Forelimb muscle (tissue), 1 donor: ENCODE data around the gene STAM. TPM values are rescaled to one million over a fixed set of nuclear protein-coding genes. Genes with fewer than 3 reads are reported as not detected.
"Not testable (repeated sequence)": the region's sequence is repeated elsewhere in the genome, so short reads cannot be mapped to it uniquely, and the experiment has no call there.

Source experiments
- DNase-seq: peaks from one replicate; pipeline ENCODE4 v3.0.0-alpha.2; 2013; ENCODE audit warnings: low read depth
- polyA plus RNA-seq: library from polyadenylated mRNA; unstranded; fragments of 120-200 nt; gene quantifications from one replicate; pipeline ENCODE4 v1.2.1, GENCODE V29; 2013; ENCODE audit not compliant: insufficient read length

The STAM gene
- polyA plus RNA-seq, 1 donor, result 20.8 TPM

DNA sequence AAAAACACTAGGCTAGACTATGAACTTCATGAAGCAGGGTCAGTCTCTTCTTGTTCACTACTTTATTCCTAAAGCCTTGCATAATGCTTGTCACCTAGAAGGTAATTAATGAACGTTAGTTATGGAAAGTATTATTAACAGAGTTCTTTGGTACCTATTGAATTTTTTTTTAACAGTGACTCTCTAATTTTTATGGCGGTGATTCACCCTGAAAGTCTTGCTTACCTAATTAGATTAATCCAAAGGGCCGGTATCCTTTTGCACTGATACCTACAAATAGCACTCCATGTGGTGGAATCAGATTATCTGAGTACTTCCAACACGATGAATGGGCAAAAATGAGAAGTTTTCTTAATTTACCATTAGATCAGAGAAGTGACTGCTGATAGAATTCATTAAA is 31.7 kb downstream of the STAM start:
- DNase-seq, result no peak

DNA sequence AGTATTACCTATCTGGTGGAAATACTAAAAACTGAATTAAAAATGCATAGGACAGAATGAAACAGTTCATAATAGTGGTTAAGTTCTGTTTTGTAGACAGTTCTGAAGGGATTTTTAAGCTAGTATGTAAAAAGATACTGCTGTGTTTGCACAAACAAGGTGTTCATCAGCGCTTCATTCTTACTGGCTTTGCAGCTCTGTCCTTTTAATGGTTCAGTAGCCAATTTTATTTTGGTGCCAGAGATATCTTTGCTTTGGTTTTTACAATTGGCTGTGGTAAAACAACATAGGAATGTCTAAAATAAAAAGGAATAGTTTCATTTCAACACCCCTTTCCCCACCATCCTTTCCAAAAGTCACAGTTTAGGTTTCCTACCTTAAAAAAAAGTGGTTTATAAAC is 33.0 kb downstream of the STAM start:
- DNase-seq, result no peak

DNA sequence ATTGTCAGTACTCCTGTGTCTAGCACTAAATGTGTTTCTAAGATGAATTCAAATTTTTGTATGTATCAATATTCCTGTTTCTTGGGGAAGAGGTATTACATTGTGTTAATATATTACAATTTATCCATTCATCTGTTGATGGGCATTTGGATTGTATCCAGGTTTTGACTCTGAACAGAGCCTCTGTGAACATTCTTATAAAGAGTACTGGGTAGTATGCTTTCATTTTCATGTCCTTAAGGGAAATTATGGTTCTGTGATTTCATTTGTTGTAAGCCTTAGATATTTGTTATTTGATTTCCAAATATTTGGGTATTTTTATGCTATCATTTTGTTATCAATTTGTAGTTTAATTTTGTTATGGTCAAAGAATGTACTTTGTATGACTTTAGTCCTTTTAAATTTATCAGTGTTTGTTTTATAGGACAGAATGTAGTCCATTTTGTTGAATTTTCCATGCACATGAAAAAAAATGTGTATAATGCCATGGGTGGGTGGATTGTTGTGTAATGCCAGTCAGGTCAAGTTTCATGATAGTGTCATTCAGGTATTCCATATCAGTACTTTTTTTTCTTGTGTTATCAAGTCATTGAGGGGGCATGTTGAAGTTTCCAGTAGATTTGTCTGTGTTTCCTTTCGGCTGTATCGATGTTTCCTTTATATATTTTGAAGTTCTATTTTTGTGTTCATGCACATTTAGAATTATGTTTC is 38.4 kb downstream of the STAM start:
- no peak for DNase-seq

DNA sequence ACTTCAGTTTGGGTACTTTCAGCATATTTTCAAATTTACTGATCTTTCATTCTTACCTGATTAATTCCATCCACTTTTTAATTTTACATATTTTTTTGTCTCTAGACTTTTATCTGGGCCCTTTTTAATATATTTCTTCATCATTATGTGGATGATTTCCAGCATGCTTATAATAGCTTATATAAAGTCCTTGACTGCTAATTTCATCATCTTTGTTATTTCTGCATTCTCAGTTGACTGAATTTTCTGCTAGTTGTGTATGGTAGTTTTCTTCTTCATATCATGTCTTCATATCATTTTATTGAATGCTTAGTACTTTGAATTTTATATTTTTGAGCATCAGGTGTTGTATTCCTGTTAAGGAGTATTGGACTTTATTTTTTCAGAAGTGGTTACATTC is 39.6 kb downstream of the STAM start:
- DNase-seq, result no peak

DNA sequence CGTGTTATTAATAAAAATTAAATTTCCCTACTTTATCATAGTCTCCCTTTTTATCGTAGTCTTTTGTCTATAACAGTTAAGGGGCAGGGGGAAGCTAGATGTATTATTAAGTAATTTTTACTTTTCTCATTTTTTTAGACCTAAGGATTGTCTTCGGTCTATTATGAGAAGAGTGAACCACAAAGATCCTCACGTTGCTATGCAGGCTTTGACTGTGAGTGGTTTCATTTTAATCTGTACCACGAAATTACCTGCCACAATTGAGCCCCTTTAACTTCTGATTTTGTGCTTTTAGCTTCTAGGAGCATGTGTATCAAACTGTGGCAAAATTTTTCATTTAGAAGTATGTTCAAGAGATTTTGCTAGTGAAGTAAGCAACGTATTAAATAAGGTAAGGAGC is 40.6 kb downstream of the STAM start:
- DNase-seq, result no peak

DNA sequence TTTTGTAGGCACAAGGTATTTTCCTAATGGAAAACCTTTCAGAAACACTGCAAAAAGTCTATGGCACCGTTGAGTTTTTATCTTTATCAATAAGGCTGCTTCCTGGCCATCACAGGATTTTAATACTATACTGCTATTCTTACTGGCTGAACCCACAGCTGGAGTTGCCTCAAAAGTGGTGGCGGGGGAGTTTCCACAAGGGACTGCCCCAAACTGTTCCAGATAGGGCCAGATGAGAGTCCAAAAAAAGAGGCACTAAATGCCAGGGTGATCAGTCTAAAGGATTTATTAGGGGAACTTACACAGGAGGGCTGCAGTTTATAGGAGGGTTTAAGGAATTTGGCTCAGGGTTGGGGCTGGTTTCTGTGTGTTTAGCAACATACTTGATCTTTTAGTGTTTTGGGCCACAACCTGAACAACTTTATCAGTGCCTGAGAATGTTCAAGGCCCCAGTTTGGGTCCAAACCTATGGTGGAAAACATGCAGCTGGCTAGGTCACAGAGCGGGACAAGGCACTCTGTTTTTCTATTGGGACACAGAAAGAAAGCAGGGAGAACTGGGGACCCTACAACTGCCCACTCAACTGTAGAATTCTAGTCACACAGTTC is 41.4 kb downstream of the STAM start:
- DNase-seq, result no peak

DNA sequence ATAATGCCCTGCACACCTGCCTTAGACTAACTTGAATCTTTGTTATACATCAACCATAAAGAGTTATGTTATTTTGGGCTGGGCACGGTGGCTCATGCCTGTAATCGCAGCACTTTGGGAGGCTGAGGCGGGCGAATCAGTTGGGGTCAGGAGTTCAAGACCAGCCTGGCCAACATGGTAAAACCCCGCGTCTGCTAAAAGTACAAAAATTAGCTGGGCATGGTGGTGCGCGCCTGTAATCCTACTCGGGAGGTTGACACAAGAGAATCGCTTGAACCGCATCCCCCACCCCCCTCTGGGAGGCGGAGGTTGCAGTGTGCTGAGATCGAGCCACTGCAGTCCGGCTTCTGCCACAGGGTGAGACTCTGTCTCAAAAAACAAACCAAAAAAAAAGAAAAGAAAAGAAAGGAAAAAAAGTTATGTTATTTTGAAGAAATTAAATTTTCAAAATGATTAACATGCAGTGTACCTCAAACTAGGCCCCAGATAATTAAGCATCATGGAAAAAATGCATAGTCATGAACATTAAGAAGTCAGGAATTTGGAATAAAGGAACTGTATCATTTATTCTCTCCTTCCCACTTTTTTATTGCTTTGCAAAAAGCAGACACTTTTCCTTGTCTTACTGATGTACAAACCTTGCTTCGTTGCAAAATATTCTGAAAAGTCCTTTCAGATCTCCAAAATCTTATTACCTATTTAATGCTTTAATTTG is 43.3 kb downstream of the STAM start:
- no peak for DNase-seq

DNA sequence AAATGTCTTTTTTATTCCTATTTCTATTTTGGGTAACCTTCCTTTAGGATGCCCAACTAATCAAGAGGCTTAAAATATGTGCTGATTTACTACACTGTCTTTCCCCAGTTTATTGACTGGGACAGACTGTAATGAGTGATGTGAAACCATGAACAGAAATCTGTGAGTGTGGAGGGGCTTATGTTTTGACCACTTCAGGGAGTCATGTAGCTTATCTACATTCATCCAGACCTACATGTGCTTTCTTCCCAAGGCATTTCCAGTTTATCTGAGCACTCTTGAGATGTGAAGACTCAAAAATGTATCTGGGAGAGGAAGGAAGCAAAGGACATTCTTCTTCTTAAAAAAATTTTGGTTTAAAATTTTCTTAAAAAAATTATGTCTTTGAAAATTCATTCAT is 45.2 kb downstream of the STAM start:
- no peak for DNase-seq

DNA sequence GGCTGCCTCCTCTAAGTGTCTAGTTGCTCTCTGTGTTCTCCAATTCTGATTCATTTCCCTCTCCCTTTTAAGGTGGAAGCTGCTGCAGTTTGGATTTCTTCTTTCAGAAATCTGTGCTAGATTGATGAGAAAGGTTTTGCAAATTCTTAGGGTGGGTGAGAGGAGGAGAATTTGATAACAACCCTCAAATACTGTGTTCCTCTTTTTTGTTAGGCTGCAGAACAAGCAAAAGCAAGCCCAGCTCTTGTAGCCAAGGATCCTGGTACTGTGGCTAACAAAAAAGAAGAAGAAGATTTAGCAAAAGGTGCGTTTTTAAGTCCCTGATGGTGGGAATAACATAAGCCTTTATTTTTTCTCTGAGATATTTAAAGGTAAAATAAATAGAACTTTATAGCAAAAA is 49.1 kb downstream of the STAM start:
- DNase-seq, result no peak

DNA sequence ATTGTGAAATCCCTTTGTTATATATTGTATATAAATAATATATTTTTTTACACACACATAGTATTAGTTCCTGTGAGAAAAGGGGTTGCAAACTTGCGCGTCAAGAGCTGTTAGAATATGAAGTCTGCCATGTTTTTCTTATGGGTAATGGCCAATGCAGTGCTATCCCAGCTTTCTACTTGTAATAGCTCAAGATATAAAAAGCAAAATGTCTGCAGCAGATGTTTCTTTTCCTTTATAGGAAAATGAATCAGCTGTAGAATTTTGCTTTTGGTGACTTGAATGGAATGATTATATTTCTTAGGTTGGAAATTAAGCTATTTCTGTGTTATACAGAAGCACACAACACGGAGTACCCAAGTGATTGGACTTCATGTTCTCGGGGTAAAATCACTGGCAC is 54.7 kb downstream of the STAM start:
- DNase-seq, result no peak

DNA sequence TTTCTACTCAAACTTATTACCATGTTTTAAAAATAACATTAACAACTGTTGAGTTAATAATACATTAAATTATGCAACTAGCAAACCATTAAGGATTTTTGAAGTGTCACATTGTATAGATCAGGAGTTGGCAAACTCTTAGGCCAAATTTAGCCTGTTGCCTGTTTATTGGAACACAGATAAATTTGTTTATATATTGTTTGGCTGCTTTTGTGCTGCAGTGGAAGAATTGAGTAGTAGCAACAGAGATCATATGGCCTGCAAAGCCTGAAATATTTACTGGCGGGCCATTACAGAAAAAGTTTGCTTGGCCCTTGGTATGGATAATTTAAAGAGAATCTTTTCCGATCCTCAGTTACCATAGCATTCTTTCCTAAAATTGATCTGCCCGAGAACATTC is 57.4 kb downstream of the STAM start:
- no peak for DNase-seq

DNA sequence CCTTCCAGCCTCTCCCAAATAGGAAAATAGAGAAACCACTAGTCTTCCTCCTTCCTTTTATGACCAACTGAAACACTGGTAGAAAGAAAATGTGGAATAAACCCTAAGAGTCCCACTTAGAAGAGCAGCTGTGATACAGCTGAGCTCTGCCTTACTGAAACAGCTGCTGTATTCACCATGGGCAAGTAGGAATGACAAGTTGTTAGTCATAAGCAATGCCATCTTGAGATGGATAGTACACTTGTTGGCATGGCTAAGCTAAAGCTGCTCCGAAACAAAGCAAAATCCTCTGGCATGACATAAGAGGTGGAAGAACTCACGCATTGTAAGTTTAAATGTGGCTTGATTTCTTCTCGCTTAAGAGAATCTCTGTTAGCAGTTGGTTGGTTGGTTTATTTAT is 59.8 kb downstream of the STAM start:
- no peak for DNase-seq

DNA sequence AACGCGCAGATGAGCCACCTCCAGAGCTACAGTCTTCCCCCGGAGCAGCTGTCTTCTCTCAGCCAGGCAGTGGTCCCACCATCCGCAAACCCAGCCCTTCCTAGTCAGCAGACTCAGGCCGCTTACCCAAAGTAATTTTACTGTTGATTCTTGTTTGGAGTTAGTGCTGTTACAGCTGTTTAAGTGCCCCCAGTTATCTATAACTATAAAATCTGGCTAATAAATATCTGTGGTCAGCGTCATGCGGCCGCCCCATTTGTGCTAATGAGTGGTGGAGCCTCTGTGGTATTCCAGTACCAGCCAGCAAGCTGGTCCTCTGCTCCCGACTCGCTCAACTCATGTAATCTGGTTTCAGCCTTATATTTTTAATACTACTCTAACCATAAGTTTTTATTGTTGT is 64.9 kb downstream of the STAM start:
- no peak for DNase-seq

DNA sequence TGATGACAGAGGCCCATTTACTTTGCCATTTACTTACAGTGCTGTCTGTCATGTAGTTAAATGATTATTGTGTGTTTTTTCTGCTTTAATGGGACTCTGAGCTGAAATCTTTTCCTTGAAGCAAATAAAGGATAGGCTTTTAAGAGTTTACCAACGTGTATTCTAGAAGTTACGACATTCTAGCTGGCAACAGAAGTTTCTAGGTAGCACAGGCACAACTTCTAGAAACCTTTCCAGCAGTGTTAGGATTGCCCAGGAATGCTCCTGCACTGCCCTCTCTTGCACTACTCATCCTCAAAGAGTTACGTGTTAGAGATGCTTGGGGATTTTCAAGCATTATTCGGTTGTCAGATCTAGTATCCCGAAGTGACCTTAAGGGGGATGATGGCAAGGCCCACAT is 65.5 kb downstream of the STAM start:
- no peak for DNase-seq

DNA sequence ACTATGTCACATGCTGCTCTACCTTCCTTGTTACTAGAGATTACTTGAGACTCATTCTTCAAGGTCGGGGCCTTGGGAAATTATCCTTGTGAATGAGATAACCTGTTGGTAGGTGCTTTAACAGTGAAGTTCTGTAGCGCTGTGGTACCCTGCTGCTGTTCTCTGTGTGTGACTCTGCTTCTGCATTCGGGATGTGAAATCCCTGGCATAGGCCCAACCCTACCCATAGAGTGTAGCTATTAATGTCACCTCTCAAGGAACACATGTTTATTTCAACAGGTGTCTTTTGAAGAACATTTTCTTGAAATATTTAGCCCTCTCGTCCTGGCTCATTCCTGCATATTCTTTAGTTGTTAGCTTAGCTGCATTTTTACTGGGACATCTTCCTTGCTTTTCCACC is 66.2 kb downstream of the STAM start:
- DNase-seq, result no peak

DNA sequence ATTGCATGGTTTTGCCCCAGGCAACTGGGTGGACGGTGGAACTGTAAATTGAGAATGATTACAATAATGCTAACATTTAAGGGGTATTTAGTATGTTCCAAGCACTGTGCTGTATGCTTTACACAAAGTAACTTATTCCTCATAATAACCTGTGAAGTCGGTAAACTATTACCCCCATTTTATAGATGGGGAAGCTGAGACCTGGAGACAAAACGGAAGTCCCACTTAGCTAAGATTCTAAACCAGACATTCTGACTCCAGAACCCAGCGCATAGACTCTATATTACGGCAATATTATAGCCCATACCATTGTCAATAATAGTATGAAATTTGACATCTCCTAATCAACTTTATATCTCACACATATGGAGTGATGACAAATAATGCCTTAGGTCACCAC is 68.1 kb downstream of the STAM start:
- DNase-seq, result no peak

DNA sequence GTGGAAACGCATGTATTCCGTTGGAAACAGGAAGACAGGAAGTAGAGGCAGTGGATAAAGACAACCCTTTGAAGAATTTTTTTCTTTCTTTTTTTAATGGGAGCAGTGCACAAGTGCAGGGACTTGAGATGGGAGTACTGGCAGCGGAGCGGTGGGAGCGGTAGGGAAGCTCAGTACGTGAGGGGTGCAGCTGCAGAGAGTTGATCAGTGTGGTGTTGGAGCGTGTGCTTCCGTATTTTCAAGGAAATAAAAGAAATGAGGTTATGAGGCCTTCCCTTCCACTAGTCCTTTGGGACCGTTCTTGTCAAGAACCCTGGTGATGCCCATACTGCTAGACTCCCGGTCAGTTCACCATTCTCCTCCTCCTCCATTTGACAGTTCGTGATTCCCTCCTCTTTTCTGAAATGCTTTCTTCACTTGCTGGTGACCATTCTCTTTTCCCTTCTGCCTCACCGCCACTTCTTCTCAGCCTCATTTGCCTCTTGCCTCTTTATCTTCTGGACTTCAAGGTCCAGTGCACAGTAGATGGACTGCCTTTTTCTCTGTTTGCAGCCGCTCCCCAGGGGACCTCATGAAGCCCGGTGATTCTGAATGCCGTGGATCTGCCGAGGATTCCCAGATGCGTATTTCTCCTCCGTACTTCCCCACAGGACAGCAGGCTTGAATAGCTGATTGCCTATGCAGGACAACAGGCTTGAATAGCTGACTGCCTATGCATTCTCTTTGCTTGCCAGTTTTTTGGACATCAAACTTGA is 68.9 kb downstream of the STAM start:
- DNase-seq, result no peak

DNA sequence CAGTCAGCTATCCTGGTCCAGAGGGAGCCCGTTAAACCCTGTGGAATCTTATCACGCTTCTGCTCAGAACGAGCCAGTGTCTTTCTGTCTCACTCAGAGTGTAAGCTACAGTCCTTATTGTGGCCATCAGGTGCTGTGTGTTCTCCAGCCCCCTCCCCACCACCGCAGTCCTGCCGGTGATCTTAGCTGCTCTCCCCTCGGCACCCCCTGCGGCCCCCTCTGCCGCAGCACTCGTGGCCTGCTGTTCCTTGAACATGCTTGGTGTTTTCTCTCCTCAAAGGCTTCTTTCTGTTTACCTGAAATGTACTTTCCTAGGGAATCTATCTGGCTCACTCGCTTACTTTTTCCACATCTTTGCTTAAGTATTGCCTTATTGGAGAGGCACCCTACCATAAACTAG is 69.8 kb downstream of the STAM start:
- DNase-seq, result no peak

DNA sequence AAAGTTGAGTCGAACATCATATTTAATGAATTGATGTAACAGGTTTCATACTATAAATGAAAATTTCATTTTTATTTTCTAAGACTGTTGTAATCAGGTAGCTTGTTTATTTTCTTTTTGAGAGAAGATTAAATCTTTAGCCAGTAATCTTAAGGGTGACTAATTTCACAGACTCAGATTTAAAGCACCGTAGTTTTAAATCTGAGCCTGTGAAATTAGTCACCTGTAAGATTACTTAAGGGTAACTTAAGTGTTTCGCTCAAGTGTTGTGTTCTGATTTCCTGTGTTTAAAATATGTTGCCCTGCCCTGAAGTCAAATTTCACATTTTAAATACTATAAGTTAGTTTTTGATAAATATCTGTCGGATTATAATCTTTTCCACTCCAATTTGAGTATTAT is 72.2 kb downstream of the STAM start:
- DNase-seq, result no peak

DNA sequence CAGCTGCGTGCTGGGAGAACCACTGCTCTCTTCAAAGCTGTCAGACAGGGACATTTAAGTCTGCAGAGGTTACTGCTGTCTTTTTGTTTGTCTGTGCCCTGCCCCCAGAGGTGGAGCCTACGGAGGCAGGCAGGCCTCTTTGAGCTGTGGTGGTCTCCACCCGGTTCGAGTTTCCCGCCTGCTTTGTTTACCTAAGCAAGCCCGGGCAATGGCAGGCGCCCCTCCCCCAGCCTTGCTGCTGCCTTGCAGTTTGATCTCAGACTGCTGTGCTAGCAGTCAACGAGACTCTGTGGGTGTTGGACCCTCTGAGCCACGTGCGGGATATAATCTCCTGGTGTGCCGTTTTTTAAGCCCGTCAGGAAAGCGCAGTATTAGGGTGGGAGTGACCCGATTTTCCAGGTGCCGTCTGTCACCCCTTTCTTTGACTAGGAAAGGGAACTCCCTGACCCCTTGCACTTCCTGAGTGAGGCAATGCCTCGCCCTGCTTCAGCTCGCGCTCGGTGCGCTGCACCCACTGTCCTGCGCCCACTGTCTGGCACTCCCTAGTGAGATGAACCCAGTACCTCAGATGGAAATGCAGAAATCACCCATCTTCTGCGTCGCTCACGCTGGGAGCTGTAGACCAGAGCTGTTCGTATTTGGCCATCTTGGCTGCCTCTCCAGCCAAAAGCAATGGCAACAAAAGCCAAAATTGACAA is 78.5 kb downstream of the STAM start:
- not testable (repeated sequence) for DNase-seq

DNA sequence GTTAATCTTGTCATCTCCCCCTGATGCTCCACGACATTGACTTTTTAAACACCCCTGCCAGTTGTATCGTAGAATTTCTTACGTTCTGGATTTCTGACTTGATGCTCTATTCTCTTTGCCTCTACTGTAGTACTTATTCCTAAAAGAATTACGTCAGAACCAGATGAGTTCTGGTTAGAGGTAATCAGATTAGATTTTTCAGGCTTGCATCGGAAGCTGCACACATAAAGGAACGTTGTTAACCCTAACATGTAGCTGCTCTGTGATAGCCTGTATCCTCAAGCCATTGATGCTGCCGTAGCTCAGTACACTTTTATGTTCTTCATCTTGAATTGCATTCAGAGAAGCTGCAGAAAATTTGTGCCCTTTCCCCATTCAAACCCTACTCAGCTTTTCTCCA is 81.8 kb downstream of the STAM start:
- no peak for DNase-seq

DNA sequence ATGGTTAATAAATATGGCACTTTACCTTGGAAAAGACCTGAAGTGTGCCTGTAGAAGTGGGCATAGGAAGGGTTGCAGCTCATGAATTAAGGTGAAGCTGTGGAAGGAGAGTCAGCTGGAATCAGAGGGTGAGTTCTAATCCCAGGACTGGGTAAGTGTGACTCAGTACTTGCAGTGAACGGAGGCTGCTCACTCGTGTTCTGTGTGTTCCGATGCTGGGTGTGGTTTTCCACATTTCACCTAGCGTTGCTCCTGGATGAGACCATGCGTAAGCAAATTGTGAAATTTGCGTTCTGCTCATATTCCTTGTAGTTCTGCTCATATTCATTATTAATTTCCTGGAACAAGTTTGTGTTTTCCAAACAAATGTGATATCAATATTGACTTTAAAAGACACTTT is 85.7 kb downstream of the STAM start:
- no peak for DNase-seq
